Kidney epithelial cell (primary cell): Measurements from ENCODE around the gene PRR15L. TPM values are rescaled to one million over a fixed set of nuclear protein-coding genes. Genes with fewer than 3 reads are reported as not detected.

Experiments used
- DNase-seq: peaks from one replicate; pipeline ENCODE4 v3.0.0-alpha.2; 2010; ENCODE audit warnings: low read depth
- H3K27me3 ChIP-seq: 2 replicates; pipeline ENCODE4 v1.6.0; 2011; ENCODE audit warnings: low read length; ENCODE audit not compliant: control insufficient read depth, insufficient read depth
- H3K36me3 ChIP-seq: 2 replicates; pipeline ENCODE4 v1.5.1; 2011; ENCODE audit warnings: low read length; ENCODE audit not compliant: control insufficient read depth, insufficient read depth
- H3K4me3 ChIP-seq: 2 replicates; pipeline ENCODE4 v1.5.1; 2011; ENCODE audit warnings: low read depth, mild to moderate bottlenecking, control low read depth, low read length
- total RNA-seq: library from RNA; depleted of rRNA; stranded (reverse); fragments of >200 nt; gene quantifications from 2 replicates; pipeline ENCODE4 v1.2.3, GENCODE V29; 2015
- TF ChIP-seq, protein P1 (sequence below): IDR thresholded peaks from 2 replicates; pipeline ENCODE4 v1.5.1; 2011; ENCODE audit warnings: mild to moderate bottlenecking, moderate library complexity, low read length, control low read depth, inconsistent platforms; ENCODE audit not compliant: insufficient read depth, poor library complexity, severe bottlenecking

The PRR15L gene
- total RNA-seq, 1 donor from 2014 or later: 0.92 TPM

DNA sequence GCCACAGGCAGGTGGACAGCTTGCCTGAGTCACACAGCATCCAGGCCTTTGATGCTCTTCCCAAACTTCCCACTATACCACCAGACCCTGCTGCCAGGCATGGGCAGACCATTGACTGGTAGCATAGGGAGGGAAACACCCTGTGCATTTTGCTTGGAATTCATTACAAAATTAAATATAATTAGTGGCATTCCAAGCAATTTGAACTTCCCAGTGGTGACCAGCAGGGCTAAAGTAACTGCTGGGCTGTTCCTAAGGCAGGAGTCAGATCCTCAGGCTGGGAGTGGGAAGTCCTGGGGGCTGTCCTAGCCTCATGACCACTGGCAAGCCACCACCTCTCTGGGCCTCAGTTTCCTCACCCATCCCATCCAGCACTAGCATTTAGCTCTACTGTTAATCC, 3.8 kb downstream of the PRR15L start:
- no peaks in the 10 kb centered on the region for H3K27me3 ChIP-seq
- no peak overlapping the region for H3K4me3 ChIP-seq
- H3K36me3 ChIP-seq: no peaks in the 10 kb centered on the region
- TF ChIP-seq, protein P1, sequence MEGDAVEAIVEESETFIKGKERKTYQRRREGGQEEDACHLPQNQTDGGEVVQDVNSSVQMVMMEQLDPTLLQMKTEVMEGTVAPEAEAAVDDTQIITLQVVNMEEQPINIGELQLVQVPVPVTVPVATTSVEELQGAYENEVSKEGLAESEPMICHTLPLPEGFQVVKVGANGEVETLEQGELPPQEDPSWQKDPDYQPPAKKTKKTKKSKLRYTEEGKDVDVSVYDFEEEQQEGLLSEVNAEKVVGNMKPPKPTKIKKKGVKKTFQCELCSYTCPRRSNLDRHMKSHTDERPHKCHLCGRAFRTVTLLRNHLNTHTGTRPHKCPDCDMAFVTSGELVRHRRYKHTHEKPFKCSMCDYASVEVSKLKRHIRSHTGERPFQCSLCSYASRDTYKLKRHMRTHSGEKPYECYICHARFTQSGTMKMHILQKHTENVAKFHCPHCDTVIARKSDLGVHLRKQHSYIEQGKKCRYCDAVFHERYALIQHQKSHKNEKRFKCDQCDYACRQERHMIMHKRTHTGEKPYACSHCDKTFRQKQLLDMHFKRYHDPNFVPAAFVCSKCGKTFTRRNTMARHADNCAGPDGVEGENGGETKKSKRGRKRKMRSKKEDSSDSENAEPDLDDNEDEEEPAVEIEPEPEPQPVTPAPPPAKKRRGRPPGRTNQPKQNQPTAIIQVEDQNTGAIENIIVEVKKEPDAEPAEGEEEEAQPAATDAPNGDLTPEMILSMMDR: no peak
- no peak for DNase-seq

DNA sequence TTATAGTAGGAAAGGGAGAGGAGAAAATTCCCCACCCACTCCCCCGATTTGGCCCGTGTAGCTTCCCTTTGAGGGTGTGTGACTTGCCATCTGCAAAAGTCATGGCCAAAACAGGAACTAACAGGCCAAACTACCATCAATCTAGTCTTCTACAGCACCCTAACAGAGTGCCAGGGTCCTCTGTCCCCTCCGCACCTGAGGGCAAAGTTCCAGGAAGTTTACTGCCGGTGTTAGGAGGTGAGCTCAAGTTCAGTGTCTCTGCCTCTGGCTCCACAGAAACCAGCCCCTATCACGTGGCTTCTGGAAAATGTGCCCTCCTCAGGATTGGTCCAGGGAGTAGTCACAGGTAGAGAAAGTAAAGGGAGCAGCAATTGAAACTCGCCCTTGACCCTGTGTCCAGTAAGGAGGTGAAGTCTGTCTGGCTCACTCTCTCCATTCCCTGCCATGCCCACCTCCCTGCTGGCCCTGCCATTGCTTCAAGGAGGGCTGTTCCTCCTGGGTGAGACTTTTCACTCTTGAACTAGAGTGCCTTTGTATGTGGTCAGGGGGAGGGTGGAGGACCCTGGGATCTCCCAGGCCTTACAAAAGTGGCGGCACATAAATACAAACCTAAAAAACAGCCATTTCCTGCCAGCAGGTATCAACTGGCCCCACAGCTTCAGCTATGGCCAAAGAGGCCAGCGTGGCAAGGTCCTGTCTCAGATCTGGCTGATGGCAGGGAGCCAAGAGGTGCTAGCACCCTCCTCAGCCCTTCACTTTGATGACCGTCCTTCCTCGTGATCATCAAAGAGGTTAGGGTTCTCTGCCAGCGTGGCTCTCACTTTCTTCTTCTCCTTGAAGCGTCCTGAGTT, 5.3 kb downstream of the PRR15L start:
- DNase-seq: no peak
- Histone ChIP-seq H3K36me3 (no peaks in the 10 kb centered on the region), H3K4me3 (no peak overlapping the region), H3K27me3 (no peaks in the 10 kb centered on the region)
- TF ChIP-seq, protein P1: no peak

DNA sequence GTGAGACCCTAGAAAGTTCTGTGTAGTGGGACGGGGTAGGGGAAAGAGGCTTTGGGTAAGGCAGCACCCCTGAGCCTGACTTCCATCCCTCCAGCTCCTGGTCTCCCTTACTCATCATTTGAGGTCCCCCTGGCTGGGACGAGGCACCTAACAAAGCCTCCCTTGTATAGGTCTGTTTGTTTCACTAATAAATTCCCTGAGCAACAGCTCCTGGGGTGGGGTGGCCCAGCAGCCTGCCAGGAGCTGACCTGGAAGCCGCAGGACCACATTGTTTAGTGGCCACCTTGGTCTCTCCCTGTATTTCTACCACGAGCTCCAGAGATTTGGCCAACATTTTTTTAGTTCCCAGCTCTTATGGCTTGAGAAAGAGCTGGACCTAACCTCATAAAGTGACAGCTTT, 7.2 kb downstream of the PRR15L start:
- no peak for DNase-seq
- H3K4me3 ChIP-seq: no peak overlapping the region
- H3K36me3 ChIP-seq: no peaks in the 10 kb centered on the region
- TF ChIP-seq, protein P1: no peak
- no peaks in the 10 kb centered on the region for H3K27me3 ChIP-seq

DNA sequence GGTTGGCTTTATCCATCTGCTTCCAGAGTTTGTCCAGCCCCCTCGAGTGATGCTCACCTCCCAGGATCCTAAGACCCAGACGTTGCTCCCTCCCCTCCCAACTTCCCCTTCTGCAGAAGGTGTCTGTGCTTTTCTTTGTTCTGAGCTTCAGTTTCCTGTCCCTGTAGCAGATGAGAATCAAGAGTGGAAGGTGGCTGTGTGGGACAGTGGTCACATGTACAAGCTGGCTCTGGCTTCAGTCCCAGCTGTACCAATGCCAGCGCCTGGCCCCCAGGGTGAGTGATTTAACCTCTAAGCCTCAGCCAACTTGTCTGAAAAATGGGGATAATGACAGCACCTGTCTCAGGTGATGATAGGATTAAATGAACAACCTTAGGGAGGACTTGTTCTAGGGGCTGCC, 7.7 kb downstream of the PRR15L start:
- Histone ChIP-seq H3K4me3 (no peak overlapping the region), H3K36me3 (no peaks in the 10 kb centered on the region)
- no peak for DNase-seq

DNA sequence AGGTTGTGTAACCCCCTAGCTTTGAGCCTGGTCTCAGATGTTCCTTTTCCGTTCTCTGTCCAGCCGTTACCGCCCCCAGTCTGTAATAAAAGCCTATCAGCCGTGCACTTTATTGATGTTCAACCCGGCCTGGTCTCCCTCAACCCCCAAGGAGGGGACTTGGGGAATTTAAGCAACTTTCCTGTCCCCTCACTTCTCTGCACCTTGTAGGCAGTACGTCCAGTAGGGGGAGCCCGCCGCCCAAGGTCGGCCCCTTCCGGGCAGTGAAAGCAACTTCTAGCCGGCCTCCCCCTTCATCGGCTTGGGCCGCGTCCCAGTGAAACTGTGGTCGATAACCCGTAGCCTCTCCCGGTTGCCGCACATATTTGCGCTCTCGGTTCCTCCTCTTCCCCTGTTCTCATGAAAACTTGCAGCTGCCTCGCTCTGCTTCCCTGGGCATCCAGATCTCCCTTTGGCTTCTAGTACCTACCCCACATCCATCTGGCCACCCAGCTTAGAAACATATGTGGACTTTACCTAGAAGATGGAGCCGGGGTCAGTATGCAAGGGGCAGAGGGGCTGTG, 8.4 kb downstream of the PRR15L start:
- no peaks in the 10 kb centered on the region for H3K36me3 ChIP-seq
- TF ChIP-seq, protein P1: peak; percentile 95
- no peaks in the 10 kb centered on the region for H3K27me3 ChIP-seq
- peak overlapping the region; percentile 4 for H3K4me3 ChIP-seq
- DNase-seq: no peak

More for the DNA sequence above, 7.7 kb downstream of the PRR15L start:
- TF ChIP-seq, protein P1: no peak
- H3K27me3 ChIP-seq: no peaks in the 10 kb centered on the region

DNA sequence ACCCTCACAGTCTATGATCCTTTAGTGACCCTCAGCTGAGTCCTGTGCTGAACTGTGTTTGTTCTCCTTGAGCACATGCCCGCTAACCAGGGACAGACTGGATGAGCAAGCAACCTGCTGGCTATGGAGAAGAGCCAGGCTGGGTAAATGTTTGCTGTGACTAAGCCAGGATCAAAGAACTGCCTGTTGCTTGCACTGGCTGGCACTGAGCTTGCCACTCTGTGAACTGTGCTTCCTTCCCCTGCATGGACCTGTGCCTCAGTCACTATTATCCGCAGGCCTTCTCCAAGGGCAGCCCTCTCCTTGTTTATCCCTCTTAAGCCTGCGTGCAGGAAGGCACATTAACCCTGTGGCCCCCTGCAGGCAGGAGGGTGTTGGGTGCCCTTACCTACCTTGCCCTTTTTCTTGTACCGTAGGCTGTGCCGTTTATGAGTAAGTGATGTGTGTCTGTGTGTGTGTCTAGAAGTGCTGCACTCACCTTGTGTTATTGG, 8.9 kb downstream of the PRR15L start:
- TF ChIP-seq, protein P1: no peak
- Histone ChIP-seq H3K36me3 (no peaks in the 10 kb centered on the region), H3K27me3 (no peaks in the 10 kb centered on the region), H3K4me3 (no peak overlapping the region)
- DNase-seq: no peak
